Measurements from ENCODE around the gene TGFB2.

The TGFB2 gene

GRCh38 chr1:218344814-218345672 is at the start of gene TGFB2:
TGFB2 (plus strand) TSS chr1:218345336; CDS start chr1:218346702, 1,366 bp downstream.
- peak; percentile 26 for DNase-seq (ENCODE audit: extremely low spot score)
- CTCF ChIA-PET: interaction anchor here (0.8 to 1.8 kb wide), 10 partner anchors 8 to 1316 kb away, joined by 3 to 7 read pairs (median 3); no protein-coding TSS in a partner anchor
- TF ChIP-seq CTCF (IDR thresholded peaks at IDR 0.05; ENCODE audit: control extremely low read depth, extremely low read depth, low read depth, missing control alignments): no peak
- POLR2A ChIA-PET: interaction anchor here (1.0 kb wide), 1 partner anchor 9 kb away, joined by 3 read pairs; no protein-coding TSS in a partner anchor

DNA sequence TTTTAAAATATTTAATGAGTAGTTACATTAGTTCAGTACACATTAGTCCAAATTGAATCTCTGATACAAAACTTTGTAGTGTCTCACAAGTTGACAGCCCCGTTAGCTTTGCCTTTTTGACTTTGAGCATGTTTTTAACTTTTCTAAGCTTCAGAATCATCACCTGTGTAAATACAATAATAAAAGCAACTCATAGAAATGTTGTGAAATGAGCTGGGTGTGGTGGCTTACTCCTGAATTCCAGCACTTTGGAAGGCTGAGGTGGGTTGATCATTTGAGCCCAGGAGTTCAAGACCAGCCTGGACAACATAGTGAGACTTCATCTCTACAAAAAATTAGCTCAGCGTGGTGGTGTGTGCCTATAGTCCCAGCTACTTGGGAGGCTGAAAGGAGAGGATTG is 49.0 kb upstream of the TGFB2 start:
- no peak for DNase-seq (ENCODE audit: extremely low spot score)
- CTCF ChIA-PET: interaction anchor here (0.9 to 1.6 kb wide), 7 partner anchors 9 to 1365 kb away, joined by 3 to 5 read pairs (median 3); partner anchors contain the start of gene RRP15
- POLR2A ChIA-PET: interaction anchor here (1.1 kb wide), 1 partner anchor 11 kb away, joined by 4 read pairs; the partner anchor contains the start of gene RRP15
- no peak for TF ChIP-seq CTCF (IDR thresholded peaks at IDR 0.05; ENCODE audit: control extremely low read depth, extremely low read depth, low read depth, missing control alignments)

DNA sequence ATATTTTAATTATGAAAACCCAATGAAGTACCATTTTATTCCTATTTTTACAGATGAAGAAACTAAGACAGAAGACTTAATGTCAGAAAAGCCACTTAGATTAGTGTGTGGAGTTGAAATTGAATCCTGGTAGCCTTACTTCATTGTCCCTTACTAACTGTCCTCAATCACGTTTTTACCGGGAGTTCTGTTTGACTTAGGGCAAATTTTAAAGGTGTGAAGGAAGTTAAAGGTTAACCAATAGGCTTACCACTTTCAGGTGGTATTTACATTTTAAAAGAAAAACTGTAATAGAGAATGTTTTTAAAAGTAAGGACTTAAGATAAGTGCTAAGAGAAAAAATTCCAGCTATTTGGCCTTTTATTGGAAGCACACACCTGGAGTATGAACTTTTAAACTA is 47.7 kb upstream of the TGFB2 start:
- ChIA-PET POLR2A (no interaction called here), CTCF (interaction anchor here (1.4 kb wide), 1 partner anchor 1364 kb away, joined by 3 read pairs; no protein-coding TSS in a partner anchor)
- DNase-seq (ENCODE audit: extremely low spot score): no peak
- TF ChIP-seq CTCF (IDR thresholded peaks at IDR 0.05; ENCODE audit: control extremely low read depth, extremely low read depth, low read depth, missing control alignments): no peak

DNA sequence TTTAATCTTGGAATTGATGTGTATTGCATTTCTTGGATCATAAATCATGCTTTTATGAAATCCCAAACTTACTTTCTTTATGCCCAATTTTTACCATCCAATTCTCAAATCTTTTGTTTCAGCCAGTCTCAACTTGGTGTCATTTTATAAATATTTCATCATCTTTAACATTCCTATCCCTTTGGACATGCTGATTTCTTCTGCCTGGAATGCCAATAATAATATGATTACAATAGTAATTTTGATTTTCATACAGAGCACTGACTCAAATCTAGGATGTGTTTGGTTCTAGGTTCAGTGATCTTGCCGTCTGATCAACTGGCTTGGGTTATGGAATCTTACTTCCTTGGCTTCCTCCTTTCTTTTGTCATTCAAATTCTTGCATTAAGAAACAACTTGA is 47.3 kb upstream of the TGFB2 start:
- ChIA-PET POLR2A (no interaction called here), CTCF (interaction anchor here (1.3 kb wide), 1 partner anchor 7 kb away, joined by 3 read pairs; no protein-coding TSS in a partner anchor)
- DNase-seq (ENCODE audit: extremely low spot score): no peak
- no peak for TF ChIP-seq CTCF (IDR thresholded peaks at IDR 0.05; ENCODE audit: control extremely low read depth, extremely low read depth, low read depth, missing control alignments)

GRCh38 chr1:218298398-218298797 is 46.7 kb upstream of the TGFB2 start:
- no peak for DNase-seq (ENCODE audit: extremely low spot score)
- no peak for TF ChIP-seq CTCF (IDR thresholded peaks at IDR 0.05; ENCODE audit: control extremely low read depth, extremely low read depth, low read depth, missing control alignments)
- ChIA-PET CTCF (interaction anchor here (0.7 to 2.9 kb wide), 6 partner anchors 8 to 1514 kb away, joined by 3 to 14 read pairs (median 3); no protein-coding TSS in a partner anchor), POLR2A (no interaction called here)

- ChIA-PET CTCF (interaction anchor here (0.7 to 2.9 kb wide), 11 partner anchors 11 to 1513 kb away, joined by 3 to 14 read pairs (median 3); partner anchors contain the start of gene RRP15), POLR2A (no interaction called here)
- TF ChIP-seq CTCF (IDR thresholded peaks at IDR 0.05; ENCODE audit: control extremely low read depth, extremely low read depth, low read depth, missing control alignments): peak; percentile 50
- DNase-seq (ENCODE audit: extremely low spot score): no peak
Observed at GRCh38 chr1:218299416-218299815, 45.7 kb upstream of the TGFB2 start.

All from GM10248 (cell line).